Fibroblast of skin of back (primary cell): ENCODE measurements around the gene DLX1.
A peak's percentile ranks its signal among the peaks of the same experiment; 100 is the strongest.
"Not testable (repeated sequence)": the region's sequence is repeated elsewhere in the genome, so short reads cannot be mapped to it uniquely, and the experiment has no call there.

Experiments
- DNase-seq: peaks from one replicate; pipeline ENCODE4 v3.0.0-alpha.2; 2013

The DLX1 gene

DNA sequence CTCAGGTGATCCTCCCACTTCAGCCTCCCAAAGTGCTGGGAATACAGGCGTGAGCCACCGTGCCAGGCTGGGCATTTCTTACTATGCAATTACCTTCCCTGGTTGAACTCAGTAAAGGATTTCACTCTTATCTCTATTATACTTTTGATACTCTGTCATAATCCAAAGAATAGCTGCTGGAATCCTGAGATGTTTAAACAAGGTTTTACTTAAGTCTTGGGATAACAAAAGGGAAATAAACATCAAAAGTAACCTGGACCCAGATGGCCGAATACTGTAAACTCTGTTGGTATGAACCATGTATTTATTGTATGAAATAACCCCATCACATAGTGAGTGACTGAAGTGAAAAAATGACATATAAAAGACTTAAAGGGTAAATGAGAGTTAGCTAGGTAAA, 29.3 kb downstream of the DLX1 start:
- DNase-seq, result no peak

GRCh38 chr2:172116107-172116506, 30.8 kb downstream of the DLX1 start:
- DNase-seq, result no peak

- DNase-seq, result peak; percentile 81
Measured at GRCh38 chr2:172119089-172119488, 33.8 kb downstream of the DLX1 start.

DNA sequence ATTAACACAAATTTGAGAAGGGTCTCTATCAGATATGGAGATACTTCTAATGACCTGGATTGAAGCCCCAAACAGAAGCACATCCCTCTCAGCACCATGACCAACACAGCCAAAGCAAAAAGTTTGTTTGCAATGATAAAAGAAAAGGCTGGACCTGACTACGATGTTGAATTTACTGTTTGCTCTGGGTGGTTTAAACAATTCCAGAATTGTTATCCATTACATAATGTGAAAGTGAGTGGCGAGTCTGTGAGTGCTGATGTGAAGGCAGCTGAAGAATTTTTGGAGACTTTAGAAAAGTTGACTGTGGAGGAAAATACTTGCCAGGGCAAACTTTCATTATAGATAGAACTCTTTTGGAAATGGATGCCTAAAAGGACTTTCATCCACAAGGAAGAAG, 34.8 kb downstream of the DLX1 start:
- no peak for DNase-seq

- DNase-seq, result no peak
Measured at GRCh38 chr2:172128484-172128883, 43.2 kb downstream of the DLX1 start.

DNA sequence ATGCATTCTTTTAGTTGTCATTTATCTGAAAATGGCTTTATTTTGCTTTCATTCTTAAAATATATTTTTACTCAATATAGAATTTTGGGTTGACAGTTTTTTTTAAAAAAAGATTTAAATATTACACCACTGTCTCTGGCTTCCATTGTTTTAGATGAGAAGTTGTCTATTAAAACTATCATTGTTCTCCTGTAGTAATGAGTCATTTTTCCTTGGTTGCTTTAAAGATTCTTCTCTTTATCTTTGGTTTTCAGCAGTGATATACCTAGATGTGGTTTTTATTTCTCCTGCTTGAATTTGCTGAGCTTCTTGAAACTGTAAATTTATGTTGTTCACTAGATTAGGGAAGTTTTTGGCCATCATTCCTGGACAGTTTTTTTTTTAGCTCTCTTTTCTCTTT, 44.1 kb downstream of the DLX1 start:
- DNase-seq, result no peak

DNA sequence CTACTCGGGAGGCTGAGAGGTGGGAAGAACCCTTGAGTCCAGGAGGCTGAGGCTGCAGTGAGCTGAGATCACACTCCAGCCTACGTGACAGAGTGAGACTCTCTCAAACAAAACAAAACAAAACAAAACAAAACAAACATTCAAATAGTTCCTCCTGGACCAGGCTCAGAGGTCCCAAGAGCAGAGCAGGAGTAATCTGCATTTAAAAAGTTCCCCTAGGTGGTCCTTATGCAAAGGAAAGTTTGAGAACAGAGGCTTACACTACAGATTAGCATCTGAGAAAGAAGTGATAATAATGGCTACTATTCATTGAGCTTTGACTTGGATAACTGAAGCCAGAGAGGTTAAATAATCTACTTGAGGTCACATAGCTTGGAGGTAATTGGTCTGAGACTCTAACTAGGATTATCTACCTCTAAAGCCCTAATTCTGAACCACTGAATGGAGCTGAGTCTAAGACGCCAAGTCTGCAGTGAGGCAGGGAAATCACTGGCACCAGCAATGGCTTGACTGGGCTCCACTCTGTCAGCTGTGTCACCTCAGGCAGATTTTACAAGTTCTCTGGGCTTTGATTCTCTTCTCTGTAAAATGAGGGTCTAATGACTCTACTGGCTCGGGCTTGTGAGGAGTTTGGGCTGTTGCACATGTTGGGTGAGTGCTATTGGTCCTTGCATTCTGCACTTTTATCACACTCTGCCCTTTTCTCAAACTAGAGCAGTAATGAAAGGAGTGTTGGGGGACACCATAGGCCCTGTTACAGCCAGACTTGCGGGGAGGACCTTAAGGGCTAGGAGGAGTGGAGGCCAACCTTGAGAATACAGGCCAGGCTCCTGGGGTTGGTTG, 46.6 kb downstream of the DLX1 start:
- no peak for DNase-seq

- no peak for DNase-seq
Measured at GRCh38 chr2:172134270-172134669, 49.0 kb downstream of the DLX1 start.

GRCh38 chr2:172135446-172135845, 50.1 kb downstream of the DLX1 start:
- DNase-seq, result no peak

DNA sequence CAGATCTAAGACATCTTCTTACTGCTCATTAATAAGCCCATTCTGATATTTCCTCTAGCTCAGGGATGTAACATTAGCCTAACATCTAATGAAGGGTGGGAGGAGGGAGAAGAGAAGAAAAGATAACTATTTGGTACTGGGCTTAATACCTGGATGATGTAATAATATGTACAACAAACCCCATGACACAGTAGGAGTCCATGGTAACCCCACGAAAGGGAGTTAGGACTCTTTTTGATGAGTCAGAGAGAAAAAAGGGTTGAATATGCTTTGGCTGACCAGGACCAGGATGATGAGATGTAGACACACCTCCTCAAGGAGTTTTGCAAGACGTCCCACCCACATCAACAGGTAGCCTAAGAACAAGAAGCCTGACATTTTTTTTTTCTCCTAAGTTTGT, 51.8 kb downstream of the DLX1 start:
- no peak for DNase-seq

DNA sequence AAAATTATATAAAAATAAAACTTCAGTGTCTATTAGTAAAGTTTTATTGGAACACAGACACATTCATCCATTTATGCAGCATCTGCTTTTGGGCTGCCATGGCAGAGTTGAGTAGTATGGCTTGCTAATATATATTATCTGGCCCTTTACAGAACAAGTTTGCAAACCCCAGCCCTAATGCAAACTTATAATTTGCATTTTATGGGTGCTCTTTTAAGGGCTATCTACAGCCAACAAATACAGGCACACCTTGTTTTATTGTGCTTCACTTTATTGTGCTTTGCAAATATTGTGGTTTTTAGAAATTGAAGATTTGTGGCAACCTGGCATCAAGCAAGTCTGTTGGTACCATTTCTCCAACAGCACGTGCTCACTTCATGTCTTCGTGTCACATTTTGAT, 52.6 kb downstream of the DLX1 start:
- no peak for DNase-seq

DNA sequence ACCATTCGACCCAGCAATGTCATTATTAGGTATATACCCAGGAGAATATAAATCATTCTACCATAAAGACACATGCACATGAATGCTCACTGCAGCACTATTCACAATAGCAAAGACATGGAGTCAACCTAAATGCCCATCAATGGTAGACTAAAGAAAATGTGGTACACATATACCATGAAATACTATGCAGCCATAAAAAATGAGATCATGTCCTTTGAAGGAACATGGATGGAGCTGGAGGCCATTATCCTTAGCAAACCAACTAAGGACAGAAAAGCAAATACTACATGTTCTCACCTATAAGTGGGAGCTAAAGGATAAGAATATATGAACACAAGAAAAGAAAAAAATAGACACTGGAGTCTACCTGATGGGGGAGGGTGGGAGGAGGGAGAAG, 53.4 kb downstream of the DLX1 start:
- not testable (repeated sequence) for DNase-seq
